ENCODE data around the gene C1orf21.

C1orf21 gene

GRCh38 chr1:184630679-184631060 is 243.8 kb downstream of the C1orf21 start:
- no peak for DNase-seq (ENCODE audit: low spot score)

- no peak for DNase-seq (ENCODE audit: low spot score)
Observed at GRCh38 chr1:184632415-184633175, 245.8 kb downstream of the C1orf21 start.

GRCh38 chr1:184633785-184634184 is 247.0 kb downstream of the C1orf21 start:
- DNase-seq (ENCODE audit: low spot score): no peak

DNA sequence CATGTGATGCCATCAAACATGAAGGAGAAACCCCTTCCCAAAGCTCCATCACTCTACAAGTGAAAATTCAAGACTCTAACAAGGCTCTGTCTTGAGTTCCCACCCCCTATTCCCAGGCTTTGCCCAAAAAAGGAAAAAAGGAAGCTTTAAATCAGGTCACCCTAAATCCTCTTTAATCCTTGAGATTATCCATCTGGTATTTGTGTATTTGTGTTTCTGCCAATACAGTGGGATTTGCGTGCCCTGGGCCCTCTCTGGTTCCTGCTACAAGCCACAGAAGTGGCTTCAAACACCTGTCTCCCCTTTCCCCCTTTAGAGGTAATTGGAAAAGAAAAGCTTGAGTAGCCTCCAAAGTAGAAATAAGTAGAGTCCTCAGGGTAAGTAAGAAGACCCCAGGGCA is 247.5 kb downstream of the C1orf21 start:
- no peak for DNase-seq (ENCODE audit: low spot score)

DNA sequence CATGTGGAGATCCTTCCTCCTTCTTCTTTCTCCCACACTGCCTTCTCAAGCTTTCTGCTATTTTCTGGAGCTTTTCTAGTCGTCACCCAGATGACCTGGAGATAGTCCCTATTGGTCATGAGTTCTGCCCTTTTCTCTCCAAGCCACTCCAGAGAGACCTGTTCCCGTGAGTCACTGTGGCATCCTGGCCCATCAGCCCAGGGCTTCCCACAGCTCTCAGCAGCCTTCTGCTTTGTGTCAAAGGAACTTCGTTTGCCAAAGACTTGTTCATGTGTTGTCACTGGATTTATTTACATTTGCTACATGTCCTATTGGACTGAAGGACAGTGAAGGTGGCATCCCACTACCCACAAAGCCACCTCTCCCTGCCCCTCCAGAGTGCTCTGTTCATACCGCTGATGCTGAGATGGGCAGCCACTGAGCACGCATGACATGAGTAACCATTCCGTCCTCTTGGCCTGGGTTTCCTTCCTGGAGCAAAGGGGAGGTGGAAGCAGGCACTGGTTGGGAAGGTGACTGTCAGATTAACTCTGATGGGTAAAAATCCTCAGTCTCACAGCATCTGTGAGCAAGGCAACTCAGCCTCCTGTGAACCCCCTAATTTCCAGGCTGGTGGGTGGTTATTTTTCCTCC is 248.6 kb downstream of the C1orf21 start:
- no peak for DNase-seq (ENCODE audit: low spot score)

- no peak for DNase-seq (ENCODE audit: low spot score)
Observed at GRCh38 chr1:184635980-184636431, 249.2 kb downstream of the C1orf21 start.

DNA sequence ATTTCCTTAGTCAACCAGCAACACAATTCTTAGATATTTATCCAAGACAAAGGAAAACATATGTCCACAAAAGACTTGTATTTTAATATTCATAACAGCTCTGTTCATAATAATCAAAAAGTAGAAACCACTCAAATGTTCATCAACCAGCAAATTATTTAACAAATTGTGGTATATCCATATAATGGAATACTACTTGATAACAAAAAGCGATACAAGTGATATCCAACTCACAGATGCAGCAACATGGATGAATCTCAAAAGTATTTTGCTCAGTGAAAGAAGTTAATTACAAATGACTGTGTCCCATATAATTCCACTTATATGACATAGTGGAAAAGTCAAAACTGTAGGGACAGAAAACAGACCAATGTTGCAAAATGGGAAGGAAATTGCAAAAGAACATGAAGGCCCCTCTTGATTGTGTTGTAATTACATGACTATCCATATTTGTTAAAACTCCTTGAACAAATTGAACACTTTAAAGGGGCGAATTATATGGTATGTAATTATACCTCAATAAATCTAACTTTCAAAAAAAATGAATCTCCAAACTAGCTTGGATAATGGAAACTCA is 250.9 kb downstream of the C1orf21 start:
- DNase-seq (ENCODE audit: low spot score): no peak

DNA sequence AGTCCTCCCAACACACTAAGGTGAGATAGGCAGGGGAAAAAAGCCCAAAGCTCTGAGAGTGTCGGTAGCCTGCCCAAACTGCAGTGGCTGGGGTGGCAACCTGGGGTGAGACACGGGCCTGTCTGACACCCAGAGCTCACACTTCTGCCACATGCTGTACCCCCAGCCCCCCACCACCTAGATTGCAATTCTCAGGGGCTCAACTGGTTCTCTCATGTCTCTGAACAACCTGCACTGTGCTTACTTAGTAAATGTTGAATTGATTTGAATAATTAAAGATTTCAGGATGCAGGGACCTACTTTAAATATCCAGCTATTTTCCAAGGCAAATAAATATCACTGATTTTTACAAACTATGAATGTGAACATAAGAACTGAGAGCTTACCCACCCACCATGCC is 252.4 kb downstream of the C1orf21 start:
- DNase-seq (ENCODE audit: low spot score): no peak

DNA sequence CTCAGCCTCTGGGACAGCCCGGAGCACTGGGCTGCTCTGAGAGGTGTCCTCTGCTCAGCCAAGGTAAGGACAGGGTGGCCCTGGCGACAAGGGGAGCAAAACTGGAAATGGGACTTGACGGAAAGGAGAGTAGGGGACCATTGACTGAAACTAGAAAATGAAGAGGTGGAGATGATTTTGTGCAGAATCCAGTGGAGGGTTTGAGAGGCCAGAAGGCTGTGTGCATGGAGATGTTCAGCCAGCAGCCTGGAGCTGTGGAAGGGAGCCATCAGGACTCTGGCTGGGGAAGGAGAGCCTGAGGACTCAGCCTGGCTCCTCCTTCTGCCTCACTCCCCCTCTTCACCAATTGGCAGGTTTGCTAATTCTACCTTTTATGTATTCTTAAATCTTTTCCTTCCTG is 253.7 kb downstream of the C1orf21 start:
- no peak for DNase-seq (ENCODE audit: low spot score)

DNA sequence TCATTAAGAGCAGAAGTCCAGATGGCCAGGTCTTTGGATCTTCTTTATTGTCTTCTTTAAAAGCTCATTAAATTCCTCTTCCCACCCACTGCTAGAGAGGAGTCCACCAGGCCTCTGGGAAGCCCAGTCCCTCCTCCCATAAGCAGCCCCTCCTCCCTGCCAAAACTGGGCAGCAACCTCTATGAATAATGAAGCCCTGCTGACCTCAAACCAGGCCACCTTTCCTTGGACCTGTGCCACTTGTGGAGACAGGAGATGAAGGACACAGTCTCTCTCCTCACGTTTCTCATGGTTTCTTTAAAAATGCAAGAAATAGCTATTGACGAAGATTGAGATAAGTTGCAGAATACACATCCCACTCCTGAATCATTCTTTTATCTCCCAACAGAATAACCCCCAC is 255.1 kb downstream of the C1orf21 start:
- no peak for DNase-seq (ENCODE audit: low spot score)

- DNase-seq (ENCODE audit: low spot score): no peak
Observed at GRCh38 chr1:184643661-184644060, 256.8 kb downstream of the C1orf21 start.

DNA sequence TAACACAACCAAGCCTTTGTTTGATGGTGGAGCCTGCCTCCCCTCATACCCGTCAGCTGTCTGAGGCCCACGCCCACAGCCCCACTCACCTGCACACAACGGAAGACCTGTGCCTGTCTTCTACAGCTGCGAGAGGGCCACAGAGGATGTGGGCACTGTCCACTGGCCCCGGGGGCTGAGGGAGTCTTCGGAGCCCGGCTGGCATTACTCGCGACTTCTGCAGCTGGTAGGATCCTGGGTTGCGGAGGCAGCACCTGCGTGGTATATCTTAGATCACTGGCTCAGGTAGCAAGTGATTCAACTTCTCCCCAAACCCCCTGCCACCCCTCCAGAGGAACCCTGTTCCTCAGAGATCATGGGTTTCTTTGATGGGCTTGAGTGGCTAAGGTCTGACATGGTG is 257.9 kb downstream of the C1orf21 start:
- DNase-seq (ENCODE audit: low spot score): no peak

DNA sequence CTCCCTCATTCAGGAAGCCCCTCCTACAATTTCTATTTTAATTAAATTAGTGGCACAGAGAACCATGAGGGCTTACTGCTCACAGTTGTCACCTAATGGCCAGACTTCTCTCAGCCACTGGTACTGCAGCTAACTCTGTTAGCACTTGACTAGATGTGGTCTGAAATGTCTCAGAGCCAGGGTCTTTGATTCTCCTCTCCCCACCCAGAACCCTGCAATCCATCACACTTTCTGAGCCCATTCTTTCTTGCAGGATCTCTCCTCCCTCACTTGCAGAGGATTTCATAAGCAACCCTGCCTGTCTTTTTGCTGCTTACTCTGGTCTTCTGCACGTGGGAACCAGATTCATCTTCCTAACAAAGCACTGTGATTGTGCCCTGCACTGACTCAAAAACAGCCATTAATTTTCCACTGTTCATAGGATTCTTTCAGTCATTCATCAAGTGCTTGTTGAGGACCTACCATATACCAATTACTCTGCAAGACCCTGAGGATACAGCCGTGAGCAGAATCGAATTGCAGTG is 259.4 kb downstream of the C1orf21 start:
- DNase-seq (ENCODE audit: low spot score): no peak

DNA sequence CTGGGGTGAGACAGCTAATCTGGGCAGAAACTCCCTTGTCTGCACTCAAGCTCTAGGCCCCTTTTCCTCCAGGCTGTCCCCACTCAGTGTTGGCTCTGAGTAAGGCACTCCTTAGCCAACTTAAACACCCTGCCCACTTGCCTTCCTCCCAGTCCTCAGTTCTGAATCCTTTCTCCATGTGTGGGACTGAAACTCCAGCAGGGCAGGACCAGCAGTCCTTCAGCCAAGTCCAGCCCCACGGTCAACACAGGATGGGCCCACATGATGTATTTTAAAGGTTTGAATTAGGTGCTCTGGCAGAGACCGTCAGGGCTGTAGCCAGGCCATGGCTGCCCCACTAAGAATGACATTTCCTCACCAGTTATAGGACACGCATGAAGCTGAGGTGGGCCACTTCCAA is 260.0 kb downstream of the C1orf21 start:
- DNase-seq (ENCODE audit: low spot score): no peak

DNA sequence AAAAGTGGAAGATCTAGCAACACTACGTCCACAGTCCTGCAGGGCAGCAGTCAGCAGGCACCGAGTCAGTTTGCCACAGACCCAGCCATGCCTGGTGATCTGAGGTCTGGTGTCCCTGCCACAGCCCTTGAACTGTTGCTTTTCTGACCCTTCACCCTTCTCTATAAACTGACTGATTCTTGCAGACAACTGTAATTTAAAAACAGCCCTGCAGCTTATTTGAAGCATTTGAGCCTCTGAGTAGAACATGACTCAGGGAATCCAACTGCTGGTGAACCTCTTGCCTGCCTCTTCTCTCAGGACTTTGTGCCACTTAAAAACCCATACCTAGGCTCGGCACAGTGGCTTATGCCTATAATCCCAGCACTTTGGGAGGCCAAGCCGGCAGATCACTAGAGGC is 260.6 kb downstream of the C1orf21 start:
- DNase-seq (ENCODE audit: low spot score): no peak

- DNase-seq (ENCODE audit: low spot score): no peak
Observed at GRCh38 chr1:184648160-184648855, 261.5 kb downstream of the C1orf21 start.

DNA sequence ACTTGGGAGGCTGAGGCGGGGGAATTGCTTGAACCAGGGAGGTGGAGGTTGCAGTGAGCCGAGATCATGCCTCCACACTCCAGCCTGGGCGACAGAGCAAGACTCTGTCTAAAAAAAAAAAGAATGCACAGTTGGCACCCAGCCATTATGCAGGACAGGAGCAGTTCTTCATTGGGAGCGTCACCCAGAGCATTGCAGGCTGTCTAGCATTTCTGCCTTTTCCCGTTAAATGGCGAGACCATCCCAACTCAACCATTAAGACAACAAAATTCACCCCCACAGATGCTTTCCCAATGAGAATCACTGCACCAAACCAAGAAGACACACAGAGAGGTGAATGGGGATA is 262.0 kb downstream of the C1orf21 start:
- DNase-seq (ENCODE audit: low spot score): no peak

- DNase-seq (ENCODE audit: low spot score): no peak
Observed at GRCh38 chr1:184649451-184649888, 262.6 kb downstream of the C1orf21 start.

- DNase-seq (ENCODE audit: low spot score): no peak
Observed at GRCh38 chr1:184650177-184650866, 263.5 kb downstream of the C1orf21 start.

- no peak for DNase-seq (ENCODE audit: low spot score)
Observed at GRCh38 chr1:184655185-184655584, 268.4 kb downstream of the C1orf21 start.

DNA sequence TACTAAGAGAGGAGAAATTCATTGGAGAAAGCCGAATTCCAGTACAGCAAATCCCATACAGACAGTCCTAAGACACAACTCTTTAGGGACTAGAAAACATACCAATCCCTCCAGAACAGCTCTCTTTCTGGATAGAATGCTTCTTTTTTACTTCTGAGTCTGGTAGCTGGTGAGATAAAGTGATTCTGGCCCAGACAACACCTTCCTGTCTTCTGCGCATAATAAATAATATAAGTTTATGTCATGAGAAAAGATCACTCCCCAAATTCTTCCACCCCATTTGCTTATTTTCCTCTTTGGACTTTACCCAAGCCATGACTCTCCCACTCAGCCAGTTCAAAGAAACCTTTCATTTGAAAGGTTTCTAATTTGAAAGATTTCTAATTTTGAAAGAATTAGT is 269.4 kb downstream of the C1orf21 start:
- no peak for DNase-seq (ENCODE audit: low spot score)

GRCh38 chr1:184658055-184658454 is 271.2 kb downstream of the C1orf21 start:
- DNase-seq (ENCODE audit: low spot score): no peak
